H1 (cell line): ENCODE data around the gene FTL.

Experiments used
- CTCF ChIP-seq, 3 experiments: IDR thresholded peaks; 1 replicate in 2 of 3; 2 replicates in 1 of 3; pipeline versions ENCODE4 v1.5.1 to v1.6.1; 2011; ENCODE audit warnings: low read length in 3 of 3, mild to moderate bottlenecking in 3 of 3, inconsistent platforms in 2 of 3, low read depth in 1 of 3, moderate library complexity in 1 of 3; ENCODE audit not compliant: insufficient read depth in 1 of 3; ENCODE audit errors: control extremely low read depth in 1 of 3
- EP300 ChIP-seq, 2 experiments: IDR thresholded peaks; 1 replicate in 1 of 2; 2 replicates in 1 of 2; pipeline ENCODE4 v1.6.1; 2011 to 2012; ENCODE audit warnings: low read depth in 2 of 2, low read length in 2 of 2, mild to moderate bottlenecking in 2 of 2, borderline replicate concordance in 1 of 2, inconsistent platforms in 1 of 2, moderate library complexity in 1 of 2
- JUN ChIP-seq: IDR thresholded peaks from 2 replicates; pipeline ENCODE4 v1.6.1; 2011; ENCODE audit warnings: low read depth, mild to moderate bottlenecking, improper control_type of control experiment, low read length
- JUND ChIP-seq: IDR thresholded peaks from 2 replicates; pipeline ENCODE4 v1.6.1; 2011; ENCODE audit warnings: mild to moderate bottlenecking, improper control_type of control experiment, low read length
- MAX ChIP-seq: IDR thresholded peaks from 2 replicates; pipeline ENCODE4 v1.6.1; 2012; ENCODE audit warnings: inconsistent platforms
- RFX5 ChIP-seq: IDR thresholded peaks from 2 replicates; pipeline ENCODE4 v1.6.1; 2011; ENCODE audit warnings: low read depth, low read length, improper control_type of control experiment, borderline replicate concordance
- SAP30 ChIP-seq: fragments of 300-600 bp; sonication (generic); IDR thresholded peaks from 2 replicates; pipeline ENCODE4 v1.7.1; 2012; ENCODE audit warnings: low read length, moderate library complexity, mild to moderate bottlenecking, inconsistent platforms; ENCODE audit not compliant: insufficient read depth, insufficient replicate concordance
- SIRT6 ChIP-seq: IDR thresholded peaks from one replicate; pipeline ENCODE4 v1.7.1; 2012; ENCODE audit warnings: low read length, inconsistent platforms
- SP2 ChIP-seq: IDR thresholded peaks from 2 replicates; pipeline ENCODE4 v1.6.1; 2012; ENCODE audit warnings: mild to moderate bottlenecking, low read length, inconsistent platforms
- SUZ12 ChIP-seq: fragments of 200-600 bp; sonication (generic); IDR thresholded peaks from 2 replicates; pipeline ENCODE4 v1.6.1; 2012; ENCODE audit warnings: mild to moderate bottlenecking, inconsistent platforms, low read length, moderate library complexity, mixed read lengths
- TF ChIP-seq, protein P1 (sequence below): IDR thresholded peaks from 2 replicates; pipeline ENCODE4 v1.6.1; 2011; ENCODE audit warnings: low read depth, mild to moderate bottlenecking, low read length; ENCODE audit not compliant: insufficient read depth

GRCh38 chr19:48946463-48947257, 18.4 kb upstream of the FTL start:
- no peak for TF ChIP-seq CTCF (IDR thresholded peaks at IDR 0.05; ENCODE audit: control extremely low read depth in 1 of 3, insufficient read depth in 1 of 3, low read depth in 1 of 3, low read length in 3 of 3)
- TF ChIP-seq, protein P1, sequence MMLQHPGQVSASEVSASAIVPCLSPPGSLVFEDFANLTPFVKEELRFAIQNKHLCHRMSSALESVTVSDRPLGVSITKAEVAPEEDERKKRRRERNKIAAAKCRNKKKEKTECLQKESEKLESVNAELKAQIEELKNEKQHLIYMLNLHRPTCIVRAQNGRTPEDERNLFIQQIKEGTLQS = no peak
- no peak for TF ChIP-seq RFX5
- no peak for TF ChIP-seq JUND
- no peak for TF ChIP-seq SUZ12
- TF ChIP-seq EP300 (IDR thresholded peaks at IDR 0.05; ENCODE audit: borderline replicate concordance in 1 of 2, low read depth in 2 of 2, low read length in 2 of 2) = no peak
- no peak for TF ChIP-seq SIRT6
- TF ChIP-seq SP2 = no peak
- TF ChIP-seq SAP30 = no peak
- TF ChIP-seq MAX = no peak
- TF ChIP-seq JUN = no peak
